Mucosa of descending colon (tissue), 3 donors: ENCODE data around the gene POLR3K. TPM values are rescaled to one million over a fixed set of nuclear protein-coding genes. Genes with fewer than 3 reads are reported as not detected.

Source experiments
- ATAC-seq: fragments of 200-7000 bp; cut with Tn5 transposase; one replicate; pipeline ENCODE4 v1.9.1; 2020; ENCODE audit warnings: mild to moderate bottlenecking, moderate library complexity
- DNase-seq, 3 donors: peaks; one replicate each; pipeline ENCODE4 v3.0.0-alpha.2; 2020
- H3K36me3 ChIP-seq: fragments of 200-600 bp; one replicate; pipeline ENCODE4 v1.8.0; 2021; ENCODE audit warnings: low read depth, mild to moderate bottlenecking
- H3K4me1 ChIP-seq: fragments of 200-600 bp; one replicate; pipeline ENCODE4 v1.8.0; 2021; ENCODE audit warnings: low read depth, mild to moderate bottlenecking
- H3K4me3 ChIP-seq: fragments of 200-600 bp; one replicate; pipeline ENCODE4 v1.8.0; 2021; ENCODE audit warnings: mild to moderate bottlenecking
- H3K9me3 ChIP-seq: fragments of 200-600 bp; one replicate; pipeline ENCODE4 v1.8.0; 2021; ENCODE audit warnings: mild to moderate bottlenecking
- CTCF ChIP-seq: fragments of 200-600 bp; IDR thresholded peaks from one replicate; pipeline ENCODE4 v1.8.0; 2022; ENCODE audit warnings: antibody characterized with exemption, mild to moderate bottlenecking
- intact Hi-C, 2 donors: fragments of 100-400 bp; cut with DNase I in 1 of 2; cut with micrococcal nuclease in 1 of 2; formaldehyde crosslinking; loops; one replicate each; pipeline versions ENCODE4 v1.11.0 to v1.11.1; 2022; cut with DNase I, micrococcal nuclease
- total RNA-seq, 3 donors: library from RNA; stranded (reverse); fragmentation: NEBNext Ultra II Directional in 2 of 3; extraction: Animal tissue kit (Norgen Biotek cat#: 25700) in 2 of 3; gene quantifications; one replicate each; pipeline versions ENCODE4 v1.2.1 to v1.2.4, GENCODE V29; 2021 to 2023
- donor health status: DM: no; HTN: no; CAD: no; lungs with moderate emphysema.
- donor health status: DM: no; HTN: no; CAD: no.
- donor health status: DM: no; HTN: yes; CAD: no.

Gene POLR3K
- total RNA-seq, 3 donors from 2014 or later, result 10.0 to 13.0 (median 12.6) TPM

- ATAC-seq (no peak), DNase-seq (no peak)
- TF ChIP-seq CTCF, result no peak
- H3K4me1 ChIP-seq, result no peaks in the 10 kb centered on the region
- intact Hi-C loops, result no loop called here
- no peaks in the 10 kb centered on the region for H3K36me3 ChIP-seq
- H3K4me3 ChIP-seq, result no peak overlapping the region
- H3K9me3 ChIP-seq, result no peaks in the 10 kb centered on the region
Measured at GRCh38 chr16:60166-60565, 6.8 kb upstream of the POLR3K start.

DNA sequence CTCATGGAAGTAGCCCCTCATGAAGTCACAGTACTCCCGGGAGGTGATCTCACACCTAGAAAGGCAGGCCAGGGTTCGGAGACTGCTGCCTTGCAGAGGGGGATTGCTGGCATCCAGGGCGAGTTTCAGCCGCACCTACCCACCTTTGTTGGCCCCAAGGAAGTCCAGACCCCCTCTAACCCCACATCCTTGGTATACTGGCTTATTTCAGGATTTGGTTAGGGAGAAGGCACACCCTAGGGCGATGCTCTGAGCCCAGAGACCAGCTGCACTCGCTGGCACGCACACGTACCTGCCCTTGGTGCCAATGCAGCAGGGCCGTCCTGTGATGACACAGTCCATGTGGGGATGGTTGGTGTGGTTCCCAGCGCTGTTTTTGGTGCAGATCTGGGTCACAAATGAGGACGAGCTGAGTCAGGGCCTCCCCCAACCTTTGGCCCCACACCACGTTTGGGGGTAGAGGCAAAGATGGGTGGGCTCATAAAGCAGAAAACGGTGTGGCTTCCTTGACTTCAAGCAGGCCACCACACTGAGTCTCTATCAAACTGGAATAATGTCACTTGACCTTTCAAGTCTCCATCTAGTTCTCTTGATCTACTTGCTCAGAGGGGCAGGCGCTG, 6.1 kb upstream of the POLR3K start:
- TF ChIP-seq CTCF, result no peak
- Histone ChIP-seq H3K36me3 (no peaks in the 10 kb centered on the region), H3K4me3 (no peak overlapping the region), H3K4me1 (peaks cover 2% of the 10 kb centered on the region), H3K9me3 (no peaks in the 10 kb centered on the region)
- DNase-seq (no peak), ATAC-seq (no peak)
- intact Hi-C loops, result no loop called here

DNA sequence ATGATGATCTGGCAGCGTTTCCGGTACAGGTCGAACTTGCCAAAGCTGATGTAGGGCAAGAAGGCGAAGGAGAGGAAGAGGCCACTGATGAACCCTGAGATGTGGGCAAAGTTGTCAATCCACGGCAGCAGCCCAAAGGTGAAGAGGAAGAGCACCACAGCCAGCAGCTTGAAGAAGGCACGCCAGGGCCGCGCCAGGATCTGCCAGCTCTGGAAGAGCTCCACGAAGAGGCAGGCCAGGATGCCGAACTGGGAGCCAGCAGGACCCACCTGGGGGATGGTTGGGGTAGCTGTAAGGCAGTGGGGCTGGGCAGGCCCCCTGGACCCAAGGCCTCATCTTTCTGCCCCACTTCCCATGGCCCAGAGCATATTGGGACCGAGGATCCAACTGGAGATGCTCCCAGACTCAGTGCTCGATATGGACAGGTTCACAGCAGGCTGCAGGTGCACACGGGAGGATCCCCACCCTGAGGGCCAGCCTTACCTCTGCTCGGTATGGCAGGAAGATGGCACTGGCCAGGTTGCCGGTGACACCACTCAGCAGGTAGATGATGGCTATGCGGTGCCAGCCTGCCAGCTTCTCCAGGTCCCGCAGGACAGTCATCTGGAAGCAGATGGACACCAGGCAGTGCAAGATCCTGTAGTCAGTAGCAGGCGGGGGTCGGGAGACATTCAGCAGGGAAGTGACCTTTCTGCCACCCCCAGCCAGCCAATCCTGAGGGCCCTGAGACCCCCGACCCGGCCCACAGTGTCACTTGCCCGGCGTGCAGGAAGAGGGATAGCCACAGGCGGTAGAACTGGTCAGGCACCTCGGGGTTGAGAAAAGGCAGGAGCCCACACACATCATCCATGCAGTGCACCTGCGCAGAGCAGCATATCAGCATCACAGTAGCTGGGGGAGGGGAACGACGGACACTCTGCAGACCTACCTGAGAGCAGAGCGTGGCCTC, 5.4 kb upstream of the POLR3K start:
- peaks cover 7% of the 10 kb centered on the region for H3K4me1 ChIP-seq
- TF ChIP-seq CTCF, result no peak
- no peak for ATAC-seq
- H3K4me3 ChIP-seq, result no peak overlapping the region
- intact Hi-C loops, result no loop called here
- H3K36me3 ChIP-seq, result no peaks in the 10 kb centered on the region
- DNase-seq, result no peak
- H3K9me3 ChIP-seq, result no peaks in the 10 kb centered on the region

DNA sequence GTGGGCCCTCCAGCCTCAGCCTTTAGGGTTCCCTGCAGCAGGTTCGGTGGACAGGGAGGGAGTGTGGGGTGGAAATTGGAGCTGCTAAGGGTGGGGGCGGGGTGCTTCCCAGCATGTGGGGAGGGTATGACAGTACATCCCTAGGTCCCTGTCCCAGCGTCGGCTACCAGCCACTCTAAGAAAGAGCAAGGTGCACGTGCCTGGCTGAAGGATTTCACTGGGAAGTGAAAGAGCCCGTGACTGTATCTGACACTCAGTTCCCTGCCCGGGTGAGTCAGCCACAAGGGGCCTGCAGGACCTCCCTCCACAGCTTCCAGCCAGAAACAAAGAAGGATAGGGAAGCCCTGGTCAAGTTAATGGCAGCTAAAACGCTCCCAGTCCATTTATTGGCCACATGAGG, 4.3 kb upstream of the POLR3K start:
- ATAC-seq (no peak), DNase-seq (no peak)
- intact Hi-C loops, result no loop called here
- TF ChIP-seq CTCF, result no peak
- no peaks in the 10 kb centered on the region for H3K9me3 ChIP-seq
- H3K4me1 ChIP-seq, result peaks cover 7% of the 10 kb centered on the region
- H3K36me3 ChIP-seq, result no peaks in the 10 kb centered on the region
- no peak overlapping the region for H3K4me3 ChIP-seq

DNA sequence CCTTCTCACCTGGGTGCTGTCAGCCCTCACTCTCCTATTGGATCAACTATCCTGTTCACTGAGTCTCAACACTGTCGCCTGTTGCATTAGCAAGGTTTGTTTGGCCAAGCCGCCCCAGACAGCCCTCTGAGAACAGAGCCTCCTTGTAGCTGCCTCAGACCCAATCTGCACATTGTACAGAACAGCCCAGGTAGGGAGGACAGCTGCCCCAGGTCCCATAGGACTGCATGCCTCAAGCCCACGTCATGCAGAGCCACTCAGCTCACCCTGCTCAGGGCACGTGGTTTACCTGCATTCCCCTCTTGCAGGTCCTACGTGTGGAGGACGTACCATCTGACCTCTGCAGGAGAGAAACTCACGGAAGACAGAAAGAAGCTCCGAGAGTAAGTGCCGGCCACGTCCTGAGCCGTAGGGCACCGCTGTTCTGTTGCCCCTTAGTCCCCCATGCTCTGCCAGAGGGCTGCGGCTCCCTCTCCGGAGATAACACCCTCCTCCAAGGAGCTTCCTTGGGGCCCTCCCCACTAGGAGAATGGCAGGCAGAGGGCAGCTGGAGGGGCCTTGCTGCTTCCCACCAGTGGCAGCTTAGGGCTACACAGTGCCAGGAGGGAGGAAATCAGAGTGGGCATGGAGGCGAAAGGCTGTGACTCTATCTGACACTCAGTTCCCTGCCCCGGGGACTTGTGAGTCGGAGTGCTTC, 3.0 kb upstream of the POLR3K start:
- no peak for TF ChIP-seq CTCF
- intact Hi-C loops, result no loop called here
- Histone ChIP-seq H3K9me3 (no peaks in the 10 kb centered on the region), H3K4me3 (no peak overlapping the region), H3K4me1 (peaks cover 10% of the 10 kb centered on the region), H3K36me3 (no peaks in the 10 kb centered on the region)
- no peak for DNase-seq
- no peak for ATAC-seq
